Right kidney (tissue), 1 donor: Measurements from ENCODE around the gene EME2.
A peak's percentile ranks its signal among the peaks of the same experiment; 100 is the strongest.

Source experiments
- DNase-seq: peaks from one replicate; pipeline ENCODE4 v3.0.0-alpha.2; 2016

Gene EME2

DNA sequence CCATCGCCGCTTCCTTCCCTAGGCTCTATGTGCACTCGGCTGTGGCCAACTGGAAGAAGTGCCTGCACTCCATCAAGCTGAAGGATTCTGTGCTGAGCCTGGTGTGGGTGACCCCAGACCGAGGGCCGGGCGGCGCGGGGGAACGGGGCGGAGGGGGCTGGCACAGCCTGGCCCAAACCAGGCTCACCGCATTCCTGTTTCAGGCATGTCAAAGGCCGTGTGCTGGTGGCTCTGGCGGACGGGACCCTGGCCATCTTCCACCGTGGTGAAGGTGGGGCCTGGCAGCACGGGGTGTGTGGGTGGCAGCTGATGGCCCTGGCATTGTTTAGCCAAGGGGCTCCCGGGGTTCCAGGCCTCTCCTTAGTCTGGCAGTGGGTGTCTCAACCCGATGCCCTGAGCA lies 5.9 kb upstream of the EME2 start:
- DNase-seq, result no peak

DNA sequence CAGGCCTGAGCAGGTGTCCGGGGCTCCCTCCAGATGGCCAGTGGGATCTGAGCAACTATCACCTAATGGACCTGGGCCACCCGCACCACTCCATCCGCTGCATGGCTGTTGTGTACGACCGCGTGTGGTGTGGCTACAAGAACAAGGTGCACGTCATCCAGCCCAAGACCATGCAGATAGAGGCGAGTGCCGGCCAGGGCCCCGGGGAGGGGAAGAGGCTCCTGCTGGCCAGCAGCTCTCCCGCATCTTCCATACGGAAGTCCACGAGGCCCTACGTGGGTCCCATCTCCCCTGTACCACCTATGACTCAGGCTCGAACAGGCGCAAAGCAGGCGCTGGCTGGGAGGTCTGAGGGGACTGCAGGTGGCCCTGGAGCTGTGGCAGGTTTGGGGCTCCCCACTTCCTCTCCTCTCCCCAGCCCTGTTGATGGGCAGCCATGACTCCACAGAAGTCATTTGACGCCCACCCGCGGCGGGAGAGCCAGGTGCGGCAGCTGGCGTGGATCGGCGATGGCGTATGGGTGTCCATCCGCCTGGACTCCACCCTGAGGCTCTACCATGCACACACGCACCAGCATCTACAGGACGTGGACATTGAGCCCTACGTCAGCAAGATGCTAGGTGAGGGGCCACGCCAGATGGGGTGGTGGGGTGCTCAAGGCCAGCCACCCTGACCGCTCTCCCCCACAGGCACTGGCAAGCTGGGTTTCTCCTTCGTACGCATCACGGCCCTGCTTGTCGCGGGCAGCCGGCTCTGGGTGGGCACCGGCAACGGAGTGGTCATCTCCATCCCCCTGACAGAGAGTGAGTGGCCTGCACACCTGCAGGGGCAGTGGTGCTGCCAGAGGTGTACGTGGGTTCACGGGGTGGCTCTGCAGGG lies 5.3 kb upstream of the EME2 start:
- no peak for DNase-seq

DNA sequence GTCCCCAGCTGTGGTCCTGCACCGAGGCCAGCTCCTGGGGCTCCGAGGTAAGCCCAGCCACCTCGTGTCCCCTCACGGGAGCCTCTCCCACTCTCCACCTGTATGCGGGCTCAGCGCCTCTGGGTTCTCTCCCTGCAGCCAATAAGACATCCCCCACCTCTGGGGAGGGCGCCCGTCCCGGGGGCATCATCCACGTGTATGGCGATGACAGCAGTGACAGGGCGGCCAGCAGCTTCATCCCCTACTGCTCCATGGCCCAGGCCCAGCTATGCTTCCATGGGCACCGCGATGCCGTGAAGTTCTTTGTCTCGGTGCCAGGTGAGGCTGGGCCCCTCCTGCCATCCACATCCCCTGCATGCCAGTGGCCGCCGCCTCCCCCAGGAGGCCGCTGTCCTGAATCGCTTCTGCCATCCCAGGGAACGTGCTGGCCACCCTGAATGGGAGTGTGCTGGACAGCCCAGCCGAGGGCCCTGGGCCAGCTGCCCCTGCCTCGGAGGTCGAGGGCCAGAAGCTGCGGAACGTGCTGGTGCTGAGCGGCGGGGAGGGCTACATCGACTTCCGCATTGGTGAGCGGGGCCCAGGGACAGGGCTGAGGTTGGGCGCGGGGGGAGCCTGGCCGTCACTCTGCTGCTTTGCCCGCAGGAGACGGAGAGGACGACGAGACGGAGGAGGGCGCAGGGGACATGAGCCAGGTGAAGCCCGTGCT lies 4.4 kb upstream of the EME2 start:
- DNase-seq, result no peak

DNA sequence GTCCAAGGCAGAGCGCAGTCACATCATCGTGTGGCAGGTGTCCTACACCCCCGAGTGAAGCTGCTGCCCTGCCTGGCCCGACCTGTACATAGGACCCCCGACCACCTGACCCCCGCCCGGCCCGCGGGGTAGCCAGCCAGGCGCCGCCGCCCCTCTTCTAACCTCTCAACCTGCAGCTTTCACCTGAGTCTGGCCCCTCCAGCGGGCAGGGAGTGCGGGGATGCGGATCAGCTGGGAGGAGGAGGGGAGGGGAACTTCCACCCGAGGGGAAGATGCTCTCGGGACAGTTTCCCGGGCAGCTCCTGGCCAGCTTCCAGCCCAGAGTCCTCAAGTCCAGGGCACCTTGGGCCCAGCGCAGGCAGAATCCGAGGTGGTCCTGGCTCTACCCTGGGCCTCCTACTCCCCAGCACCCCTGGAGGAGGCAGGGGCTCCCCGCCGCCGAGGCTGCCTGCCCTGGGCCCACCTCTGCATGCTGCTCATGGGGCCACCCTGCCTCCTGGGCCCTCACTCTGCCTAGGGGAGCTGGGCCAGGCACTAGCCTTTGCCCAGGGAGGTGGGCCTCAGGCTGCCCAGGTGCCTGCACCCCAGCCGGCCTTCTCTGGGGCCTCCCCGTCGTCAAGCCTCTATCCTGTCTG lies 3.7 kb upstream of the EME2 start:
- no peak for DNase-seq

DNA sequence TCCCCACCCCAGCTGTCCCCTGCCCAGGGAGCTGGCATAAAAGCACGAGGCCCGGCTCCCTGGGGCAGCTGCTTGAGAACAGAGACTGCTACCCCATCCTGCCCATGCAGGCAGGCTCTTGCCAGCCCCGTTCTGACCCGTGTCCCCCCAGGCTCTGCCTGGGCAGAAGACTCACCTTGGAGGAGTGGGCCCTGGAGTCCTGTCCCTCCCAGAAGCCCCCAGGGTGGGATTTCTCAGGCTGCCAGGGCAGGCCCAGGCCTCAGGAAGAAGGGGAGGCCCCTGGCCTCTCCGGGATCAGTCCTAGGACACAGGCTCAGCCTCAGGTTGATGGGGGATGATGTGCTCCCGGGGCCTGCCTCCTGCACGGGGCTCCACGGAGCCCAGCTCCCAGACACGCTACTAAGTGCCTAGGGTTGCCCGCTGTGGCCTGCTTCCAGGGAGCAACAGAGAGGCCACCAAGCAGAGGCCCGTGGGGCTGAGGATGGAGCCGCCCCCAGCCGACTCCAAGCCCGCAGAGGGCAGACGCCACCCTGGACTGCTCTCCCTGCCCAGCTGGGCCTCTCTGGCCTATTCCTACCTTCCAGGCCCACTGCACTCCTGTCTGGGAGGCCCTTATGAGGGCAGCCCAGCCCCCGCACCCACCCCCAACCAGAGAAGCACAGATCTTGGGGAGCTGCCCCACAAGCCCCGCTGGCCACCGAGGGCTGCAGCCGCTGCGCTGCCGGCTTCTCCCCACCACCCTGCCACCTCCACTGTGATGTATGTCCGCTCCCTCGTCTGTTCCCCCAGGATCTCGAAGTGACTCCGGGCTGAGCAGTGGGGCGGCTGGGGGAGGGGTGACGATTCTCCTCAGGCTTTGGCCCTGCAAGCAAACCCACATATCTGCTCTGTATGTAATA lies 3.0 kb upstream of the EME2 start:
- no peak for DNase-seq

DNA sequence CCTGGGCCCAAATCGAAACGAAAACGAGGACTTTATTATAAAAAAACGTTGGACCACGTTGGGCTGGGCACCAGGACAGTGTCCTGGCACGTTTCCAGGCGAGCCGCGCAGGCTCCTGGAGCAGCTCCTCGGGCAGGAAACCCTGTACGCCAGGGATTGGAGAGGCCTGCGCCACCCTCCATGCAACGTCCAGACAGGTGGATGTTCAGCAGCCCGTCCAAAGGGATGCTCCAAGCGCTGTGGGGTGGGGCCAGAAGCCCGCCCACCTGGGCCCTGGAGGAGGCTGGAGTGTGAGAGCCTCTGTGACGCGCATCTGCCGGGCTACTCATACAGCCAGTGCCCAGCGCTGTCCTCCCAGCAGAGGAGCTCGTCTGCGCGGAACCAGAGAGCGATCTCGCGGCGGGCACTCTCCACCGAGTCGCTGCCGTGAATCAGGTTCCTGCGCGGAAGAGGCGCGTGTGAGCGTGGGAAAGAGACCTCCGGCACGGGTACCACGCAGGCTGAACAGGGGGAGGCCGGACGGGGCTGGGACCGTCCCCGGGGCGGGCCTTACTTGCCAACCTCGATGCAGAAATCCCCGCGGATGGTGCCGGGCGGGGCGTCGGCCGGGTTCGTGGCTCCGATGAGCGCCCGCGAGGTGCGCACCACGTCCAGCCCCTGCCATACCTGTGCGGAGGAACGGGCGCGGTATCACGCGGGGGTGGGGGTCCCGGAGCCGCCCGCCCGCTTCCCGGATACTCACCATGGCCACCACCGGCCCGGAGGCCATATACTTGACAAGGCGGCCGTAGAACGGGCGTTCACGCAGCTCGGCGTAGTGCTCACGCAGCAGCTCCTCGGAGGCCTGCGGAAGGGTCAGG lies 2.1 kb upstream of the EME2 start:
- DNase-seq, result peak; percentile 51

DNA sequence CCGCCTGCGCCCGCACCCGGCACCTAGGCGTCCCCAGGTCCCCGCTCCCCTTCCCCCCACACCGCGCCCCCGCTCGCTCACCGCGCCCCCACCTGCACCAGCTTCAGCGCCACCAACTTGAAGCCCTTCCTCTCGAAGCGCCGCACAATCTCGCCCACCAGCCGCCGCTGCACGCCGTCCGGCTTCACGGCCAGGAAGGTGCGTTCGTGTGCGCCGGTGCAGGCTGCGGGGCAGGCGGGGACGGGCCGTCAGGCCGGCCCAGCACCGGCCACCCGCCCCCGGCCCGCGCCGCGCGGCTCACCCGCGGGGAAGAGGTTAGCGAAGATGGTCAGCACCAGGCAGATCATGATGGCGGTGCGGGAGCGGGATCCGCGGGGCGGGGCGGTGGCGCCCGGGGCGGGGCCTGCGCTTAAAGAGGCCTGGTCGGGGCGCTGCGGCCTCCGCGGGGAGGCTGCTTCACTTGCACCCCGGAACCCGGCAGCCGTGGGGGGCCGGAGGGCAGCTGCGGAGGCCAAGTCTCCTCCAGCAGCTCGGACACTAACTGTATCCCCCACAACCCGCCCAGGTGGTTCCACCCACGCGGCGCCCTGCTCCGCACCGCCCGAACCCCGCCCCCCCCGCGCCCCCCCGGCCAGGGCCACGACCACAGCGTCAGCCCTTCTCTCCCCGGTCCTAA lies 1.3 kb upstream of the EME2 start, which contains the start of gene NME3:
NME3 (minus strand) TSS at position 356 of the 676 bp plus-strand sequence; CDS start at position 347, 9 bp downstream.
- DNase-seq, result peak; percentile 58

DNA sequence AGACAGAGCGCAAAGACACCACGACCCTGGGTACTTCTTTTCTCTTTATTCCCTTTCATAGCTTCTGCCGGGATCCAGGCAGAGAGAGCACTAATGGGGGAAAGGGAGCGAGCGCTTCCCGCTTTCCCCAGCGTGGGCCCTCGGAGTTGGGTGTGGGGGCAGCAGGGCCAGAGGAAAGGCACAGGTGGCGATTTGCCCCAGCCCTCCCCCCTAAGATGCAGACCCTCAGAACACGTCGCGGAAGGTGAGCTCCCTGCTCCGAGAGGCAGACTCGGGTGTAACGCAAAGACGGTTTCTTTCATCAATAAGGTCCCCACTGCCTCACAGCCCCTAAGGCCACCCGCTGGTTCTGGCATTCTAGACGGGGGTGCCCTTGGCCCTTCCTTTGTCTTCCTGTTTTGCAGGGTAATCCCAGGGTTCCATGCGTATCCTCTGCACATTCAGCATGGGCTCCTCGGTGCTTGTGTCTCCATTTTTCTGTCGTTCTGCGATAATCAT lies 697 bp upstream of the EME2 start:
- peak; percentile 41 for DNase-seq

DNA sequence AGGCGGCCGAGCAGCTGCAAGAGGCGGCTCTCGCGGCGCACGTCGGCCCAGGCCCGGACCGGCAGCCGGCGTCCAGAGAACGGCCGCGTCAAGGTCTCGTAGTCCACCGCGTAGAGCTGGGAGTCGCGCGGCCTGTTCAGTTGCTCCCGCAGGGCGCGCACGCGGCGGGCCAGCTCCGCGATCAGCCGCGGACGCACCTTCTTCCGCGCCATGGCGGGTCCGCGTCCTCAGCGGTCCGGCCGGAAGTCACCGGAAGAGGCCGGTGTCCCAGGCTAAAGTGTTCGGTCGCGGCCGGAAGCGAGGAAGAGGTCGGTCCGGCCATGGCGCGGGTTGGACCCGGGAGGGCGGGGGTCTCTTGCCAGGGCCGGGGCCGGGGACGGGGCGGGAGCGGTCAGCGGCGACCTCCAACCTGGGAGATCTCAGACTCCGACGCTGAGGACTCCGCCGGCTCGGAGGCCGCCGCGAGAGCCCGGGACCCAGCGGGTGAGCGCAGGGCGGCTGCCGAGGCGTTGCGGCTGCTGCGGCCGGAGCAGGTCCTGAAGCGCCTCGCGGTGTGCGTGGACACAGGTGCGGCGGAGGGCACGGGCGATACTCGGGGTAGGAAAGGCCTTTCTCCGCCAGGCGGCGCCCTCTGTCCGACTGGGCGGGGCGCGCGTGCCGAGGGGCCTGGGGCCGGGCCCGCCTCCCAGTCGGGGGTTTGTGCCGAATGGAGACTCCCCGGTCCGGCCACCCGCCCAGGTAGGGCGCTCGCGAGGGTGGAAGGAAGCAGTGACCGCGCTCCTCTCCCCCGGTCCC lies 495 bp downstream of the EME2 start, which contains the start of gene MRPS34:
MRPS34 (minus strand) TSS at position 227 of the 795 bp plus-strand sequence; CDS start at position 212, 15 bp downstream.
- peak; percentile 87 for DNase-seq

DNA sequence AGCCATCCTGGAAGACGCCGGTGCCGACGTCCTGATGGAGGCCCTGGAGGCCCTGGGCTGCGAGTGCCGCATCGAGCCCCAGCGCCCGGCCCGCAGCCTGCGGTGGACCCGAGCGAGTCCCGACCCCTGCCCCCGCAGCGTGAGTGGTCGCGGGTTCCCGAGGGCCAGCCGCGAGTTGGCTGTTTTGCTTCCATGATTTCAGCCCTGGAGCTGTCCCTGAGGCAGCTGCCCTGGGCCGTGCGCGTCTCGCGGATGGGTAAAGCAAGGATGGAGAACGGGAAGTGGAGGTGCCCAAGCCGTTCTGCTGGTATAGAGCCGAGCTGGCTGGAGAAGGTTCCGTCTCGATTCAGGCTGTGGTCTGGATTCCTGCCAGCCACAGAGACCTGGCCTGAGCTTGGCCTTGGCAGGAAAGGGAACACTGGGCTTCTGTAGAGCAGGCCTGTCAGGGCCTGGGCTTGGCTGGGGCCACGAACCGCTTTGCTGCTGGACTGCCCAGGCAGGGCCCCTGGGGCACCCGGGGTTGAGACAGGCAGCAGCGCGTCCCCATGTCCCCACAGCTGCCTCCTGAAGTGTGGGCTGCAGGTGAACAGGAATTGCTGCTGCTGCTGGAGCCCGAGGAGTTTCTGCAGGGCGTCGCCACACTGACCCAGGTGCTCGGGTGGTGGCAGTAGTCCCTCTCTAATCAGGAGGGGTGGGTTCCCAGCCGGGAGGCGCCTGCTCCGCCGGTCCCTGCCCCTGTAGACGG lies 1.3 kb downstream of the EME2 start:
- no peak for DNase-seq

DNA sequence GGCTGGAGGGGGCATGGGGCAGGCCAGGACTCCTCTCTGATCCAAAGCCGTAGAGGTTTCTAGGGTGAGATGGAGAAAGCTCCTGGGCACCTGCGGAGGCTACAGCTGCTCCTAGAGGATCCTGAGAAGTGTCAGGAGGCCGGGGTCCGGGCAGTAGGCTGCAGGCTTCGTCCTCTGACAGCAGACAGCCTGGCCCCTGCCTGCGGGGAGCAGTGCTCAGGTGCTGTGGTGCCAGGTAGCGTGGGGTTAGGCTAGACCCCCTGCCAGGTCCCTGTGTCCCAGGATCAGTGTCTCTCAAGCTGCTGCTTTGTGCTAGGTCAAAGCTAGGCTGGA lies 1.8 kb downstream of the EME2 start:
- no peak for DNase-seq

DNA sequence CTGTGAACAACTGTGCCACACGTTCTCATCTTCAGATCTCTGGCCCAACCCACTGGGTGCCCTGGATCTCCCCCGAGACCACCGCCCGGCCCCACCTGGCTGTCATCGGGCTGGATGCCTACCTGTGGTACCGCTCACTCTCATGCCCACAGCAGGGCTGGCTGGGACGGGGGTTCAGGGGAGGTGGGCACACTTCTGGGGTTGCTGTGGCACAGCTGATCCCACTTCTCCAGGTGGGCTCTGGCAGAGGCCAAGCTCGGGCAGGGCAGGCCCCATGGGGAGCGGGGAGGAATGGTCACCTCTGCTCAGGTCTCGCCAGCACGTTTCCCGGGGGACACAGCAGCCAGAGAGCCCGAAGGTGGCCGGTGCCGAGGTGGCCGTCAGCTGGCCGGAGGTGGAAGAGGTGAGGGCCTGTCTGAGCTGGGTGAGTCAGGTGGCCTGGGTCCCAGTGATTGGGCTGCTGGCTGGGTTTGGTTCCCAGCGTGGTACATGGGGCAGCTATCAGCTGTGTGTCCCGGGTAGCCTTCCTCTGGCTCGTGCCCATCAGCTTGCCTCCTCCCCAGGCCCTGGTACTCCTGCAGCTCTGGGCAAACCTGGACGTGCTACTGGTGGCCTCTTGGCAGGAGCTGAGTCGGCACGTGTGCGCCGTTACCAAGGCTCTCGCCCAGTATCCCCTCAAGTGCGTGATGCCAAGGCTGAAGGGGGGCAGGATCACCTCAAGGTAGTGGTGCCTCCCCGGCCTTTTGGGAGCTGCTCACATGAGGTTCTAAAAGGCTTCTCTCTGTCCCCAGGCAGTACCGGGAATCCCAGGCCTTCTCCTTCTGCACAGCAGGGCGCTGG lies 2.6 kb downstream of the EME2 start:
- no peak for DNase-seq

DNA sequence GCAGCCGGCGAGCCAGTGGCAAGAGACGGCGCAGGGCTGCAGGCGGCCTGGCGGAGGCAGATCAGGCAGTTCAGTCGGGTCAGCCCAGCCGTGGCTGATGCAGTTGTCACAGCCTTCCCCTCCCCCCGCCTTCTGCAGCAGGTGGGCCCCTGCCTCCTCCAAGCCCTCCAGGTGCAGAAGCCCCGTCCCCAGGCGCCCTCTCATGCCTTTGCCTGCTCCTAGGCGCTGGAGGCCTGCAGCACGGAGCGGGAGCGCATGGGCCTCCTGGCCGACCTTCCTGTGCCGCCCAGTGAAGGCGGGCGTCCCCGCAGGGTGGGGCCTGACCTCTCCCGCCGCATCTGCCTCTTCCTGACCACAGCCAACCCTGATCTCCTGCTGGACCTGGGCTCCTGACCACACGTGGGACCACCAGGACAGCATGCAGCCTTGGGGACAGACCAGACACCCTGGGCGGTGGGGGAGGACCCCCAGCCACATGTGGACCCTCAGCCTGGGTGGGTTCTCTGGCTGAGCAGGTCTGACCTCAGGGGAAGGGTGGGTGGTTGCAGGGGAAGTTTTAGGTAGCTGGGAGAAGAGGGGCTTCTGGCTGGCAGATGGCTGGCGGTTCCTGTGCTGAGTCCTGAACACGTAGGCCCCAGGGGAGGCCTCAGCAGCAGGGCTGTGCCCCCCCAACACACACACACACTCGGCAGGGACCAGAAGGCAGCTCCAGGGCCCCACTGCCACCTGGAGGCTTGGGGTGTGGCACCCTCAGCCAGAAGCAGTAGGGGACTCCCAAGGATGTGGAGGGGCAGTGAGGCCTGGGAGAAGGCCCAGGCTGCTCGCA lies 3.4 kb downstream of the EME2 start:
- no peak for DNase-seq

DNA sequence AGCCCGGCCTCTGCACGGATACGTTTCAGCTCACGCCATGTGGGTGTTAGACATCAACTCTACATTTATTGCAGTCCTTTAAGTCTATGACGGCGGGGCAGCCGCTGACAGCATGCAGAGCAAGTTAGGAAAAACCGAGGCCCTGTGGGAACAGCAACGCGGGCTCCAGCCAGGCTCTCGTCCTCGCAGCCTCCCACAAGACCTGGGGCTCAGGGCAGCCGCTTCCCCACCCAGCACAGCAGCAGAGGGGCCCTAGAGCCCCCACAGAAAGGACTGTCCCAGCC lies 4.0 kb downstream of the EME2 start:
- DNase-seq, result no peak

DNA sequence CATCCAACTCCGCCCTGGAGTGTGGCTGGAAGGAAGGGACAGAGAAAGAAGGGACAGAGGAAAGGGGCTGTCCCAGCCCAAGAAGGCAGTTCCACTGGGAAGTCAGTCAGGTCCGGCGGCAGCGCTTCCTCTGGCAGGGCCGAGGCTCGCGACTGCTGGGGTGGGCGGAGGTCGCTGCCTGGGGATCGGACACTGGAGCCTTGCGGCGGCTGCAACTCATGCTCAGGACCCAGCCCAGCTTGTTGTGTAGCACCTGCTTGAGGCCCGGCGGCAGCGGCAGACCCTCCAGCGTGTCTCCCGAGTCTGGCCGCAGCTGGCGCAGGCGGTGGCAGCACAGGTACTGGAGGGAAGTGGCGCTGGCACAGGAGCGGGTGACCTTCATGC lies 4.4 kb downstream of the EME2 start:
- DNase-seq, result no peak

DNA sequence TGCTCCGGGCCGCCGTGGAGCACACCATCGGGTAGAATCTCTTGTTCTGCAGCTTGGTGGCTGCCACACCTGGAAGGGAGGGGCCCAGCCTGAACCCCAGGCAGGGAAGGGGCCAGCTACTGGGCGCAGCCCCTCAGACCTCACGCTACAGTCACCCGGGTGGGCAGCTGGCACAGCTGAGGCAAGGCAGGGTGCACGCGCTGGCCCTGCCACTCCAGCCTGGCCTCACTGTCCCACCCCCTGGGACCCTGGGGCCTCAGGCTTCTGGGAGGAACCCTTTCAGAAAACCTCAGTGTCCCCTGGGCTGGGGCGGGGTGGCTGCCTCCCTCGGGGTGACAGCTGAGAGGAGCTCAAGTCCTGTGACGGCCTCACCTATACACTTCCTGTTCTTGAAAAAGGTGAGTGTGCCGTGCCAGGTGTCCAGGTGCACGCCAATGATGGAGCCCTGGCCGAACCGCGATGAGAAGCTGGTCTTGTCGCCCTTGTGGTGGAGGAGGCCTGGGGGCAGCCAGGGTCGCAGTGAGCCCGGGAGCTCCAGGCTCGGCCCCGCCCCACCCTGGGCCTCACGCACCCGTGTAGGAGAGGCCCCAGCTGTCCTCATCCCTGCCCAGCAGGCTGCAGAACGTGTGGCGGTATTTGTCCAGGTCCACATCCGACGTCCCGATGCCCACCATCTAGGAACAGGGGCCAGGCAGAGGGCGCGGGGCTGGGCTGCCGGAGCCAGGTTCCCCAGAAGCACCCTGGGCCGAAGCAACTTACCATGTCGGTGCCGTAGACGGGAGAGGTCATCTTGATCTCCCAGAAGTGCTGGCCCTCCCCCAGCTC lies 5.0 kb downstream of the EME2 start:
- no peak for DNase-seq
